Stimulated activated CD4-positive, alpha-beta T cell treated with anti-CD3 and anti-CD28 coated beads, Interleukin-15, amount 100 ng/mL, for 24 hours (primary cell): ENCODE data around the gene FGF4.

ENCODE experiments used
- DNase-seq: peaks from one replicate; pipeline ENCODE4 v3.0.0-alpha.2; 2020

FGF4 gene

DNA sequence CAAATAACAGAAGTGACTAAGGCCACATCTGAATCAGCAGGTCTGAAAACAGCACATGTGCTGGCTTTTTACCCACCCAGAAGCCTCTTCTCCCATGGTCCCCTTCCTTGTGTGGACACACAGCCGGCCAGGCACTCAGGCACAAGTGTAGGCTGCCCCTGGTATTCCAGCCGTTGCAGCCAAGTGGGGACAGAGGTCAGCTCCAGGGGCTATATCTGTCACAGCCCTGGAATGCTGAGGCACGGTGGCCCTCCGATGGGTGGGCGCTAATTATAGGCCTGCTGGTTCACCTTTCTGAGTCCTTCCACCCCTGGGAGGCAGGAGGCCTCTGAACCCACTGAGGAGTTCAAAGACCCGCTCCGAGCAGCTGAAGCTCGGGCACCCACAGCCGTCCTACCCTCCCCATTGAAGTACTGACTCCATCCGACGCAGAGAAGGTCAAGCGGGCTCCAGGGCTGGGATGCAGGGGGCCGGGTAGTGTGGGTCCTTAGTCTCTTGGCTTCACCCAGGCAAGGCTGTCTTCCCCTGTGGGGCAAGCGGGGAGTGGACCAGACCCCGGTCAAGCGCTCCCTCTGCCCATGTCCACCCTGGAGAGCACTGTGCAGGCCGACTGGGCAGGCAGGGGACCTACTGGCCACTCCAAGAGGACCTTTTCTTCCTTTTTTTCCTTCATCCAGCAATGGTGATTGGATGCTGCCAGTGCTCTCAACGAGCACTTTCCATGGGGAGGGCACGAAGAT lies 29.8 kb upstream of the FGF4 start:
- DNase-seq = no peak

DNA sequence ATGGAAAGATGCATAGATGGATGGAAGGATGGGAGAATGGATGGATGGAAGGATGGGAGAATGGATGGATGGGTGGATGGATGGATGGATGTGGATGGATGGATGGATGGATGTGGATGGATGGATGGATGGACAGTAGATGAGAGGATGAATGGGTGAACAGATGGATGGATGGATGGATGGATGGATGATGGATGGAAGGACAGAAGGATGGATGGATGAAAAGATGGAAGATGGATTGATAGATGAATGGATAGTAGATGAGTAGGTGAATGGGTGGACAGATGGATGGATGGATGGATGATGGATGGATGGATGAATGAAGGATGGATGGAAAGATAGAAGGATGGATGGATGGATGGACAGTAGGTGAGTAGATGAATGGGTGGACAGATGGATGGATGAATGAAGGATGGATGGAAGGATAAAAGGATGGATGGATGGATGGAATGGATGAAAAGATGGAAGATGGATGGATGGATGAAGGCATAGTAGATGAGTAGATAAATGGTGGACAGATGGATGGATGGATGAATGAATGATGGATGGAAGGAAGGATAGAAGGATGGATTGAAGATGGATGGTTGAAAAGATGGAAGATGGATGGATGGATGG lies 28.6 kb upstream of the FGF4 start:
- DNase-seq = no peak

DNA sequence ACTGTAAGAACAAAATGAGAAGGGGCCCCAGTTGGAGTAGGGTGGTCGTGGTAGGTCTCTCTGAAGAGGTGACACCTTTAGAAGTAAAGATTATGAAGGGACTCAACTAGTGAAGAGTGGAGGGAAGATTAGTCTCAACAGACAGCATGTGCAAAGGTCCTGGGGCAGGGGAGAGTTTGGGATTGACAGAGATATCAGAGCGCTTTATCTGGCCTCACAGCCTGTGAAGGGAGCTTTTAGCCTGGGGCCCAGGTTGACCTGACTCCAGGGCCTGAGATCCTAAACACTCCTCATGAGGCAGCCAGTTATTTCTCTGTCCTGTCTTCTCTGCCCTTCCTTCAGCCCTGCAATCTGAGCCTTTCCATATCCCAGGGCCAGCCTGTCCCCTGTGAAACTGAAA lies 27.9 kb upstream of the FGF4 start:
- no peak for DNase-seq

DNA sequence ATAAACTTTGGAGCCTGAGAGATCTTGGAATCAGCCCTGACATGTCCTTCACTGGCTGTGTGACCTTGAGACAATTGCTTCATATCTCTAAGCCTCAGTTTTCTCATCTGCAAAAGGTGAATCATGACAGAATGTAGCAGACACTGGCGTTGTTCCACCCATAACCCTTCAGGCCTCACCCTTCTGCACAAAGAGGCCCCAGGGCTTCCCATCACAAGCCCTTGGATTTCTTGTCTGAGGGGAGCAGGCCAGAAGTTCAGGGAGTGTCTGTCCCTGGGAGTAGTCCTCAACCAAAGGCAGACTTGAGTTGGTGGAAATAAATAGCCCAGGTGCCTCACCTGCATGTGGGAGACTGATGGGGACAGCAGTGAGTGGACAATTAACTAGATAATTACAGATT lies 27.4 kb upstream of the FGF4 start:
- no peak for DNase-seq

DNA sequence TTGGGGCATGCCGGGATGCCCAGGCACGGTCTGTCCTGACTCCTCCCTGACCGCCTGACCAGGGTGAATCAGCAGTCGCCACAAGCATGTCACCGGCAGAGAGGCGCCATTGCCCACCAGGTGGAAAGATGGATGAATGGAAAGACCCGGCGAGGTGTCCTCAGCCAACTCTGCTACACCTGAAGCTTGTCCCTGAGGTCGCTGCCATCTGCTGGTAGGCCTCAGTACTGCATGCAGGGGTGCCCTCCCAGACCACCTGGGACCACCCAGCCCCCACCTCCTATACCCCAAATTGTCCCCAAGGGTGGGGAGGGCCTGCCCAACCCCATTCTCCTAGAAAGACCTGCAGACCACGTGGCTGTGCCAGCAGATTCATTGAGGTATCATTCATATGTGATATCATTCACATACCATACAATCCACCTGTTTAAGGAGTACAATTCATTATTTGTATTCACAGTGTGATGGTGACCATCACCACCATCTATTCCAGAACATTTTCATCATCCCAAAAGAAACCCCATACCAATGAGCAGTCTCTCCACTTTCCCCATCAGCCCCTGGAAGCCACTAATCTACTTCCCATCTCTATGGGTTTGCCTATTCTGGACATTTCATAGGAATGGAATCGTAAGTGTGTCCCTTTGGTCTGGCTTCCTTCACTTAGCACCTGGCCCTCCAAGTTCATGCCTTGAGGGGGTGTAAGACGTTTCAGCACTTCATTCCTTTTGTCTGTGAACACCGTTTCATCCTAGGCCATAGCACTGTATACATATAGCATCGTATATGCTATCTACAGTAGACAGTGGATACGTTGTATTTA lies 26.6 kb upstream of the FGF4 start:
- DNase-seq = peak; percentile 42

DNA sequence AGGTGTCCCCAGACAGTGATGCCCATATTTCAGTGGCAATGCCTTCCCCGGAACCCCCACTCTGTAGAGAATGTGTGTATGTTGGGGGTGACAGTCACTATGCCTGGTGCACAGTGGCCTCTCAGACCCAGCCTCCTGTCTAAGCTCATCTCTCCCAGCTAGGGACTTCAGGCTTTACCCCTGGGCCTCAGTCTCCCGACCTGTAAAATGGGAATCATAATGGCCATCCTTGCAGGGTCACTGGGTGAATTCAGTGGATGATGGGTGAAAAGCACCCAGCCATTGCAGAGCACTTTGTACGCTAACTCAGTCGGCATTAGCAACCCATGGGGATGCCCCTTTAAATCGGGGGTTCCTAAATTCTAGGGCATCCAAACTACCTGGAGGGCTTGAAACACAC lies 25.1 kb upstream of the FGF4 start:
- no peak for DNase-seq

DNA sequence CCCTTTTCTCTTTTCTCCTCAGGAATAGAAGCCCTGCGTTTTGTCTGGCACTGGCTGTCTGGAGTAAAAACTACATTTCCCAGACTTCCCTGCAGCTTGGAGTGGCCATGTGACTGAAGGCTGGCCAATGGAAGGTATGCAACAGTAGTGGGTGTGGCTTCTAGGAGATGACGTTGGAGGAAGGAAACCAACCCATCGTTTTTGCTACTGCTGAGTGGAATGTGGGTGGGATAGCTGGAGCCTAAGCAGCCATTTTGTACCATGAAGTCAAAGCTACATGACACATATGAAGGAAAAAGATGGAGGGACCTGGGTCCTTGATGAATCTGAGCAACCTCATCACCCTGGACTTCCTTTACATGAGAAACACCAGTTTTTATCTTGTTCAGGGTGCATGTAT lies 24.4 kb upstream of the FGF4 start:
- DNase-seq = peak; percentile 15

DNA sequence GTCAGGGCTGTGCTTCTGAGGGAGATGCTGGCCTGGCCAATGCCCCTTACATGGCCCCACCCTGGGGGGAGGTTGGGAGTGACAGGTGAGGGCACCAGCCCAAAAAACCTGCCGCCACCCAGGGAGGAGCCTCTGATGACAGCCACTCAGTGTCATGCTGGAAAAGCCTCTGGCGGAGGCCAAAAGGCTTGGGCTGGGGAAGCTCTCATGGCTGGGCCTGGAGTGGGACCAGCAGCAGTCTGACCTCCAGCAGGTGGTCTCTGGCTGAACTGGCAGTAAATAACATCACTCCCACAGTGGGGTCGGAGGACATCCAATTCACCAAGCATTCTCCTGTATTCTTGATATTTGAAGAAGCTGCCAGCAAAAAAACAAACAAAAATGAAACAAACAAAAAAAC lies 24.0 kb upstream of the FGF4 start:
- DNase-seq = no peak

DNA sequence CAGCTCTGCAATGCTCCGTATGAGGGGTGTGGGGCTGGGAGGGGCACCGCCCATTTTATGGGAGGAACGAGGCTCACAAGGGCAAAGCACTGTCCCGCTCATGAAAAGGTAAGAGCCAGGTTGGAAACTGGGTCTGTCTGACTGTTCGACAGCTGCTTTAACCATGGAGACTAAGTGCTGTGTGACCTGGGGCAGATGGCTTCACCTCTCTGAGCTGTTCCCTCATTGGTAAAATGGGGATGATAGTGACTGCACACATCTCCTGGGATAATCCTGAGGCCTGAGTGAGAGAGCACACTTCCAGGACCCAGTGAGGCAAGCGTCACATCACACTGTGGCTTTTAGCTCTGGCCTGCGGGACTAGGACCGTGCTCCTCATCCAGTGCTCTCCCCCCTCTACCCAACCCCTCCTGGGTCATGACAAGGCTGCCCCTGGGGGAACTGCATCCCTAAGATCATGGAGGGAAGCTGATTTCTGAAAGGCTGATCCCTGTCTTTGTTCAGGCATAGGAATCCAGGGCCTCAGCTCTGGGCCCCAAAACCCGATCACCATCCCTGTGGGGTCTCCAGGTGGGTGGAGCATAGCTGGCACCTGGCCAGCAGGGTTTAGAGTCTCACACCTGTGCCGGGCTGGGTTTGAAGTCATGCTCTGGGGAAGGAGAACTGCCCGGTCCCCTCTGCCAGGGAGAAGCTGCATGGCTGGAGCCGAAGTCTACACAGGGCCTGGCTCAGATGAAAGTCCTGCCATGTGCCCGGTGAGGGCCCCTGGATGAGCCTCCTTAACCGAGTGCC lies 22.8 kb upstream of the FGF4 start:
- no peak for DNase-seq

DNA sequence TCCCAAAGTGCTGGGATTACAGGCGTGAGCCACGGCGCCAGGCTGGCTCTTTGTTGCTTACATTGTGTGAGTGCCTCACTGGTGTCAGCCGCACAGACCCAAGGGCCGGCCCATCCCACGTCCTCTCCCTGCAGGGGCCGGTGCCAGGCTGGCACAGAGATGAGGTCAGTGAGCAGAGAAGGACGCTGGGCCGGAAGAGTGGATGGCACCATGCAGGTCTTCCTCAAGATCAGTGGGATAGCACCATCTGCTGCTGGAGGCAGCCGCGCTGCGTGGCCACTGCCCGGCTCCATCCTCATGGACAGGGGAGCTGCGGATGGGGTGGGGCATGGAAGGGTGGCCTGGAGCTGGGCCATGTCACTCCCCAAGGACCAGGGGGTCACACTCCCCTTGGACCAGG lies 22.0 kb upstream of the FGF4 start:
- no peak for DNase-seq

DNA sequence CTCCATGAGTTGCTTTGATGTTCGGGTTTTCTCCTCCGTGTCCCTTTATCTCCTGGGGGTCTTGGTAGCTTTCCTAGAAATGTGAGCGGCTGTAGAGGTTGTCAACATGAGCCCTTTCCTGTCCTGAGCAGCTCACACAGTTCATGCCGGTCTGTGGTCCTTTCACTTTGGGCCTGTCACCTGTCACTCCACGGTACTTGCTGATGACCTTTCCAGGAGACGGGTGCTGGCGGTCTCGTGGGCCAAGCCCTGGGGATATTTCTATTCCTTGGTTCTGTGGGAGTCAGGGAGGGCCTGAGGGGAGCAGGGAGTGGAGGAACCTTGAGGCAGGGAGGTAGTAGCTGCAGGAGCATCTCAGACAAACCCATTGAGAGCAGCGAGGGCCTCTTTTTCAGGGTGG lies 20.9 kb upstream of the FGF4 start:
- no peak for DNase-seq

DNA sequence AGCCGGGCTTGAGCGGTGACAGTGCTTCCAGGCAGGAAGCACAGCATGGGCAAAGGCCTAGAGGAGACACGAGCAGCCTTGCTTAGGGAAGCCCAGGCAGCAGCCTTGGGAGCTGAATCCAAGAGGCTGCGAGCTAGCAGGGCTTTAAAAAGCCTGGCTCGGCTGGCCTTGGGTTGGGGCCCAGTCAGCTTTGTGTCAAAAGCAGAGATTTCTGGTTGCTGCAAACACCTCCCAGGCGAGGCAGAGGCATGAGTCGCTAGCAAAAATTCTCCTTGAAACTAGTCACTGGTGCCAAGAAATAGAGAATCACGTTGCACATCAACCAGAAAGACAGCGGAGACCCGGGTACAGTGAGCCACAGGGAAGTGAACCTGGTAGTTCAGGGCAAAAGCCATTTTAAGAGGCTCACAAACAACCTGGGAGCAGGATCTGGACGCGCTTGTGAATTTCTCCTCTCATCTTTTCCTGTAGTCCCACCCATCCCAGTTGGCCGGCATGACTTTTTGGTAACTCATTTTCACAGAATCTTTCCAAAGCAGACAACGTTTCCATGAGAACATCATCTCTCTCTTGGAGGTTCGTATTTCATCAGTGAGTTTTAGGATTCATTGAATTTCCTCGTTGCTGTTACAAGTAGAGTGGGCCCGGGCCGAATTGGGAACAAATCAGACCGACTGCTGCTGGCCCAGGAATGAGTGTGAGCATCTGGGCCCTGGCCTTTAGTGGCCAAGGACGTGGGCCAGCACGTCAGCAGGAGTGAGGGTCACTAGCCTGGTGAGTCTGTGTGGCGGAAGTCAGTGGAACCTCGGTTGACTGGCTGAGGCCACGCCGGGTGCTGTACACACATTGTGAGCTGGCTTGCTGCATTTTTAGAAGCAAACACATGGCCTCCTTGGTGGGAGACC lies 16.4 kb upstream of the FGF4 start:
- DNase-seq = no peak

DNA sequence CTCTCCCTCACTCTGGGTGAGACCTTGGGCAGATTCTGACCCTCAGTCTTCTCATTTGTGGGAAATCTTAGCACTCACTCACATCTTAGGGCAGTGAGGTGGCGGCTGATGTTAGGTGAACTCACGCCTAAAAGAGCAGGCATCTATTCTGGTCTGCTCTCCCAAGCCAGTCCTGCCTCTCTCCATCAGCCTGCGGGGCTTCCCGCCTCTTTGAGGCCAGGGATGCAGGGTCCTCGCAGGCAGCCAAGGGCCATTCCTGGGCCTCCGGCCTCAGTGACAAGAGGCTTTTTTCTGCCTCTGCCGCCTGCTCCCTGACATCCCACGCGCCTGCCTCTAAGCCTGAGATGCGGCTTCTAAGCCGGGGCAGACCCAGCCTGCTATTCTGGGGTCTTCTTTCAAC lies 13.8 kb upstream of the FGF4 start:
- DNase-seq = no peak

DNA sequence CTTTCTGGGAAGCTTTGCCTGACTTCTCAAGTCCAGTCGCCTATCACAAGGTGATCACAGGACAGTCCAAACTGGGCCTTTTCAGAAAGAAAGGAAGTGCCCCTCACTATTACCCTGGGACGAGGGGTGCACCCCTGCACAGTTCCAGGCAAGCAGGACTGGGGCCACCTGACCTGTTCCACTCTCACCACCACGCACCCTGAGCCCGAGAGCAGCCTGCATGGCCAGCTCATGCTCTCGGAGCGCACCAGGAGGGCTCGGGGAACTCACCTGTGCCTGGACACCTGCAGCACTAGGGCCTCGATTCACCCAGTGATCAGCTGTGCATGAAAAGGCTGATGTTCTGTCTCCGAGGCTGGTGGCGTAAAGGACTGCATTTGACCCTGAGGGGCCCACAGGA lies 12.8 kb upstream of the FGF4 start:
- no peak for DNase-seq

DNA sequence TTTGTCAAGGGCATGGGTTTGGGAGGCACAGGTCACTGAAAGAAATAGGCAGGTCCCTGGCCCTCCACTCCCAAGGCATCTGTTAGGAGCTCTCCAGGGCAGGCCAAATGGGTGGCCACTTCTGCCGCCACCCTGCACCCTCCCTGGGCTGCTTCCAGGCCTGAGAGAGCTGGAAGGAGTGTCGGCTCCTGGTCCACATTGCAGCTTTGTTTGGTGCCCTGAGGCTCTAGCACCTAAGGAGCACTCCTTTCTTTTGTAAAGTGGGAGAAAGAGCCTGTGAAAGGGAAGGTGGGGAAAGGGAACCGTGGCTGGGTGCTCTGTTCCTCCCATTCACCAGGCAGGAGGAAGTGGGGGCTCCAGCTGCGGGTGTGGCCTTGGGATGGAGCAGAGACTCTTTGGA lies 12.3 kb upstream of the FGF4 start:
- DNase-seq = no peak

DNA sequence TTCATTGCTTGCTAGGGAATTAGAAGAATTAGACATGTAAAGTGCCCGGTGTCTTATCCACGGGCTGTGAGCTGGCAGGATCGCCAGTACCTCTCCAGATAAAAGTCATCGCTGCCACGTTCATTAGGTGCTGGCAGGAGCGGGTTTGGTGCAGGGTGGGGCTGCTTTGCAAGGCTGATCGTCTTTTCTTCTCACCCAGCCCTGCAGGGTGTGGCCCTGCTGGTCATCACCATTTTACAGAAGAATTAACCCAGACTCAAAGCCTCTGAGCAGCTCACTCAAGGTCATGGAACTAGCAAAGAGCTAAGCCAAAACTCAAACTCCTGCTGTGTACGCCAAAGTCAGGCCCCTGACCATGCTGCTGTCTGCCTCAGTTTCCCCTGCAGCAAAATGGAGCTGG lies 6.1 kb upstream of the FGF4 start:
- no peak for DNase-seq

DNA sequence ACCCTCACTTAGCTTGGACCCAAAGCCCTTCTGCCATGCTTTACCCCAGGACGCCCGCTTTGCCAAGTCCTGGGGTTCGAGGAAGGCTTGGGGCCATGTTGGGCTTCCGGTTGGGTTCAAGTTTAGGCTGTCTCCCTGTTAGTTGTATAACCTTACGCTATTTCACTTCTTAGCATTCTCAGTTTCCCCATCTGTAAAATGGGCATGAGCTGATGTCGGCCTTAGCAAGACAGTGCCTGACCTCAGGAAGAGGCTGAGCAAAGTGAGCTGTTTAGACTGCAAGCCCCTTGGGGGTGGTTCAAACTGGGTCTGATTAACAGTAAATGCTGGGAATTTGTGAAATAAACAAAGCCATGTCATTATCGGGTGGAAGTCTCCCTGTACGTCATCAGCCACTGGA lies 3.2 kb upstream of the FGF4 start:
- DNase-seq = no peak

DNA sequence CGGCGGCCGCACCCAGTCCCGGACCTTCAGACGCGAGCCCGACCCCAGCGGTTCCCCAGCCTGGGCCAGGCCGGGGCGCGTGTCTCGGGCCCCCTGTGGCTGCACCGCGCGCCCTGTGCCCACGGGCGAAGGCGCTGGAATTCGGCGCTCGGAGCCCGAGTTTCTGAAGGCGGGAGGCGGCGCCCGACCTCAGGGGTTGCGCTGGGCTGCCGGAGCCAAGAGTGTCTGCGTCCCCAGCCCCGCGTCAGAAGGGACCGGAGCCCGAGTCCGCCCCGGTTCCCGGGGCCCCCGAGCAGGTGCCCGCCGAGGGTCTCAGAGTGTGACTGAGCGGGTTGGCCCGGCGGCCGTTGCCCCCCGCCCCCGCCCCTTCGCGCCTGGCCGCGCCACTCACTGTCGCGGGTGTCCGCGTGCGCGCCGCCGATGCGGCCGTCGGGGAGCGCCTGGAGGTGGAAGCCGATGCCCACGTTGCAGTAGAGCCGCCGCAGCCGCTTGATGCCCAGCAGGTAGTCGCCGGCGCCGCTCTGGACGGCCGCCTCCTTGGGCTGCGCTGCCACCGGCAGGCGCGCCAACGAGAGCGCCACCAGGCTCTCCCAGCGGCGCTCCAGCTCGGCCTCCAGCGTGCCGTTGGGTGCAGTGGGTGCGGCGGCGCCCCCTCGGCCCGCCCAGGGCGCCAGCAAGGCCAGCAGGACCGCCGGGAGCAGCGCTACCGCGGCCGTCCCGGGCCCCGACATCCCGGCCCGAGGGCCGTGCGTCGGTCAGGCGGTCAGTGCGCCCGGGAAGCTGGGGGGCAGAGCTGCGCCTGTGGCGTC lies 583 bp downstream of the FGF4 start:
- DNase-seq = no peak

DNA sequence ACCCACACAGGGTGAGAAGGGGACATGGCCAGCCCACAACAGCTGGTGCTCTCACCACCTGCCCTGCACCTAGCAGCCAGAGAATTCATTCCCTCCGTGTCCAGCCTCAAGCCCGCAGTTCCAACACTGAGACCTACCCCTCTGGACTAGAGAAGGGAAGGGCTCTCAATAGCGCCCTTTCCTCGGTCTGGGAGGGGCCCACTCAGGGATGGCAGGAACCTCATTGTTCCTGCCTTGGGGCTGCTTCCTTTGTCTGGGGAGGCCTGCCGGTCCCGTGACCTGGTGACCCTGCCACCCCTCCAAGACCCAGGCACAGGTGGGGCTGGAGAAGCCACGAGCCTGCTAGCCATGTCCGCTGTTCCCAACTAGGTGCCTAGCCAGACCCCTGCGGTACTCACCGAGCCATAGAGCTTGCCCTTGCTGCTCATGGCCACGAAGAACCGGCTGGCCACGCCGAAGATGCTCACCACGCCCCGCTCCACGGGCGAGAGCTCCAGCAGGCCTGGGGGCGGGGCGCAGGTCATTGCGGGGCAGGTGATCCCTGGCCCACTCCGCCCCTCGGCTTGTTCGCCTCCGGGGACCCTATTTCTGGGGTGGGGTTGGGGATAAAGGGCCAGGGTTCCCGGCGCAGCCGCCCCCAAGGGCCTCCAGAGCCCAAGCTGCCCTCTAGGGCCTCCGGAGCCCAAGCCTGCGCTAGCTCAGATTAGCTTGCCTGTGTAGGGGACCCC lies 1.4 kb downstream of the FGF4 start:
- no peak for DNase-seq

DNA sequence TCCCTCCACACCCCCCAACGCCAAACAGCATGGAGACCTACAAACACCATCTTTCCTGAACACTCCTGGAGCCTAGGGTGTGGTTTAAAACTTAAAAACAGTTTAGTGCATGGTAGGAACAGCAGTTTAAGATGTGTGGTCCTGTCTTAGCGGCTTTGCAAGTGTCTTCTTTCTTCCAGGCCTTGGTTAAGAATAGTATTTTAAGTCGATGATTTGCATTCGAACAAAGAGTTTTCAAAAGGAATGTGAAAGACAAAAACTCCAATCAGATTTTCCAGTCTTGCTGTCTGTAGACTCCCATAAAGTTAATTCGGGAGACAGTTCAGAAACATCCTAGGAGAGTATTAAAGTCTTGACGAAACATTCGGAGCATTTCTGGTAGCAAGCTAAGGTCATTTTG lies 3.7 kb downstream of the FGF4 start:
- DNase-seq = no peak

DNA sequence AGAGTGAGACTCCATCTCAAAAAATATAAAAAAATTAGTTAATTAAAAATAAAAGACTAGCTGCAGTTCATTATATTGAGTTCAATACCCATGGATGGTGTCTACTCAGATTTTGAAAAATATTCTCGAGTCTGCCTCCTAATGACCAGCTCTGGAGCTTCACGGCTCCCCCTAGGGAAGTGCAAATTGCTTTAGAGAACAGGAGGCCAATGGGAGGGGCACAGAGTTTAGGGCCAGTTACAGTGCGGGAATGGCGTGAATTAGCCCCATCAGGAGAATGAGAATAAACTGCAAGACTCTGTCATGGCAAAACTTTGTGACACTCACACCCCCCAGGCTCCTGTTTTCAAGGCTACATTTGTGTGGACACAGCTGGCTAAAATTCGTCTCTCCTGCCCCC lies 4.6 kb downstream of the FGF4 start:
- no peak for DNase-seq
